Retinal pigment epithelial cell (primary cell): ENCODE data around the gene OR4K14.
"Not testable (repeated sequence)": the region's sequence is repeated elsewhere in the genome, so short reads cannot be mapped to it uniquely, and the experiment has no call there.

Source experiments
- DNase-seq: peaks from one replicate; pipeline ENCODE4 v3.0.0-alpha.2; 2010; ENCODE audit warnings: low read depth
- H3K4me3 ChIP-seq: 2 replicates; pipeline ENCODE4 v1.5.1; 2011; ENCODE audit warnings: mild to moderate bottlenecking, low read length, control low read depth, moderate library complexity
- TF ChIP-seq, protein P1 (sequence below): conservative IDR thresholded peaks from 2 replicates; pipeline ENCODE4 v1.5.1; 2011; ENCODE audit warnings: low read depth, low read length, control low read depth, inconsistent platforms

OR4K14 gene

DNA sequence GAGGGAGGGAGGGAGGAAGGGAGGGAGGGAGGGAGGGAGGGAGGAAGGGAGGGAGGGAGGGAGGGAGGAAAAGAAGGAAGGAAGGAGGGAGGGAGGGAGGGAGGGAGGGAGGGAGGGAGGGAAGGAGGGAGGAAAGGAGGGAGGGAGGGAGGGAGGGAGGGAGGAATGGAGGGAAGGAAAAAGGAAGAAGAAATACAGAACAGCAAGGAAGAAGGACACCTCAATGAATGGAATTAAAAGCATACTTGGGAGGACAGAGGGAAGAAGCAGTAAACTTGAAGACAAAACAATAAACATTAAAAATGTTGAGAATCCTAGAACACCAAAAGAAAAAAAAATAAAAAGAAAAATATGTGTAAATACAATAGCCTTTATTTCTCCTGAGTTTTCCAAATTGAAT lies 11.0 kb downstream of the OR4K14 start:
- DNase-seq, result no peak

DNA sequence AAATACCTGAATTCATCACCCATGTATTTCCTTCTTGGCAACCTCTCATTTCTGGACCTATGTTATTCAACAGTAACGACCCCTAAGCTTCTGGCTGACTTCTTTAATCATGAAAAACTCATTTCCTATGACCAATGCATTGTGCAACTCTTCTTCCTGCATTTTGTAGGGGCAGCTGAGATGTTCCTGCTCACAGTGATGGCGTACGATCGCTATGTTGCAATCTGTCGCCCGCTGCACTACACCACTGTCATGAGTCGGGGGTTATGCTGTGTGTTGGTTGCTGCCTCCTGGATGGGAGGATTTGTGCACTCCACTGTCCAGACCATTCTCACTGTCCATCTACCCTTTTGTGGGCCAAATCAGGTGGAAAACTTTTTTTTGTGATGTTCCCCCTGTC lies 16.8 kb downstream of the OR4K14 start:
- TF ChIP-seq, protein P1, sequence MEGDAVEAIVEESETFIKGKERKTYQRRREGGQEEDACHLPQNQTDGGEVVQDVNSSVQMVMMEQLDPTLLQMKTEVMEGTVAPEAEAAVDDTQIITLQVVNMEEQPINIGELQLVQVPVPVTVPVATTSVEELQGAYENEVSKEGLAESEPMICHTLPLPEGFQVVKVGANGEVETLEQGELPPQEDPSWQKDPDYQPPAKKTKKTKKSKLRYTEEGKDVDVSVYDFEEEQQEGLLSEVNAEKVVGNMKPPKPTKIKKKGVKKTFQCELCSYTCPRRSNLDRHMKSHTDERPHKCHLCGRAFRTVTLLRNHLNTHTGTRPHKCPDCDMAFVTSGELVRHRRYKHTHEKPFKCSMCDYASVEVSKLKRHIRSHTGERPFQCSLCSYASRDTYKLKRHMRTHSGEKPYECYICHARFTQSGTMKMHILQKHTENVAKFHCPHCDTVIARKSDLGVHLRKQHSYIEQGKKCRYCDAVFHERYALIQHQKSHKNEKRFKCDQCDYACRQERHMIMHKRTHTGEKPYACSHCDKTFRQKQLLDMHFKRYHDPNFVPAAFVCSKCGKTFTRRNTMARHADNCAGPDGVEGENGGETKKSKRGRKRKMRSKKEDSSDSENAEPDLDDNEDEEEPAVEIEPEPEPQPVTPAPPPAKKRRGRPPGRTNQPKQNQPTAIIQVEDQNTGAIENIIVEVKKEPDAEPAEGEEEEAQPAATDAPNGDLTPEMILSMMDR, result no peak
- DNase-seq, result no peak
- no peak overlapping the region for H3K4me3 ChIP-seq

More for the DNA sequence above, 11.0 kb downstream of the OR4K14 start:
- H3K4me3 ChIP-seq, result no peak overlapping the region
- TF ChIP-seq, protein P1, result no peak

DNA sequence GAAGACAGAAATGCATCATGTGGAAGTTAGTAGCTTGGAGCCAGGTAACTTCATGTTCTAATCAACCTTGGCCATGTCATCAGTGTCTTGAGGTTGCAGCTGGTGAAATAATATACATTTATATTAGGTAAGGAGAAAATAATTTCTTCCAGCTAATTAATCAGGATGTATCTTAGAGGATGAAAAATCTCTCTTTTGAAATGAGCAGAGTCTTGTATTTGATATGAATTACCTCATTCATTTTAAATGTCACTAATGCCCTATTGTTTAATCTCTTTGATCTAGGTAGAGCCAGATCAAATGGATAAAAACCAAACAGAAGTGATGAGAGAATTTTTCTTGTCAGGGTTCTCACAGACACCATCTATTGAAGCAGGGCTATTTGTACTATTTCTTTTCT lies 17.2 kb downstream of the OR4K14 start, which contains the start of gene OR4Q2:
TSS of gene OR4Q2 (plus strand) at position 301 of the 400 bp plus-strand sequence.
- TF ChIP-seq, protein P1, result no peak
- DNase-seq, result no peak
- H3K4me3 ChIP-seq, result no peak within 1 kb of the TSS

DNA sequence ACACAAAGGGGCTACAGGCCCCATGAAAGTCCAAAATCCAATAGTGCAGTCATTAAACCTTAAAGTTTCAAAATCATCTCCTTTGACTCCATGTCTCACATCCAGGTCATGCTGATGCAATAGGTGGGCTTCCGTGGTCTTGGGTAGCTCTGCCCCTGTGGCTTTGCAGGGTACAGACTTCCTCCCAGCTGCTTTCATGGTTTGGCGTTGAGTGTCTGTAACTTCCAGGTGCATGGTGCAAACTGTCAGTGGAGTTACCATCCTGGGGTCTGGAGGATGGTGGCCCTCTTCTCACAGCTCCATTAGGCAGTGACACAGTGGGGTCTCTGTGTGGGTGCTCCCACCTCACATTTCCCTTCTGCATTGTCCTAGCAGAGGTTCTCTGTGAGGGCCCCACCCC lies 25.7 kb downstream of the OR4K14 start:
- DNase-seq, result no peak
- H3K4me3 ChIP-seq, result no peak overlapping the region
- TF ChIP-seq, protein P1, result no peak

DNA sequence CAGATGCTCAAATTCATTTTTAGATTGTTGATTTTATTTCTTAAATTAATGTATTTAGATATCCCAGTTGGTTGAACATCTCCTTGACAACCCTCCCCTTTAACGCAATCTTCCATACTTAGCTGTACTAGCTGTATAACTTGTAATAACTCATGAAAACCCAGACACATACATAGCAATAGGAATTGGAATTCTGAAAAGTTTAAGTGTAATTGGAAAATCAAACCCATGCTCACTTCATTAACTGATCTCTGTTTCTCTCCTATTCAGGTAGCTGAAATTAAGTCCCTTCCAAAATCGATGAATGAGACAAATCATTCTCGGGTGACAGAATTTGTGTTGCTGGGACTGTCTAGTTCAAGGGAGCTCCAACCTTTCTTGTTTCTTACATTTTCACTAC lies 43.8 kb downstream of the OR4K14 start, which contains the start of gene OR4K15:
TSS of gene OR4K15 (plus strand) at position 301 of the 400 bp plus-strand sequence. CDS start at position 301, 0 bp downstream.
- H3K4me3 ChIP-seq, result no peak within 1 kb of the TSS
- DNase-seq, result no peak
- TF ChIP-seq, protein P1, result no peak

DNA sequence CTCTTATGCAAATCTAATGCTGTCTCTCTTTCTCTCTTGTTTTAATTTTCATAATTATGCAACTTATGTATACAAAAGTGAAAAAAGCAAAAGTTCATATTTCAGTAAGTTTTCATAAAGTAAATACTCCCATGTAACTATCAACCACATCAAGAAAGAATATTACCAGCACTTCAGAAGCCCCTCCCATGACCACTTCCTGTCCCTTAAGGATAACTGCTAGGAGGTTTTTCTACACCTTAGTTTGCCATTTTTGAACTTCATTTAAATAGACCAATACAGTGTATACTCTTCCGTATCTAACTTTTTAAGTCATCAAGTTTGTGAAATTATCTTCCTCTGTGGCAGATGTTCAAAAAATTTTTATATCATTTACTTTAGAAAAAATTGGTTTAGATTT lies 44.3 kb downstream of the OR4K14 start:
- TF ChIP-seq, protein P1, result no peak
- H3K4me3 ChIP-seq, result no peak overlapping the region
- DNase-seq, result no peak

DNA sequence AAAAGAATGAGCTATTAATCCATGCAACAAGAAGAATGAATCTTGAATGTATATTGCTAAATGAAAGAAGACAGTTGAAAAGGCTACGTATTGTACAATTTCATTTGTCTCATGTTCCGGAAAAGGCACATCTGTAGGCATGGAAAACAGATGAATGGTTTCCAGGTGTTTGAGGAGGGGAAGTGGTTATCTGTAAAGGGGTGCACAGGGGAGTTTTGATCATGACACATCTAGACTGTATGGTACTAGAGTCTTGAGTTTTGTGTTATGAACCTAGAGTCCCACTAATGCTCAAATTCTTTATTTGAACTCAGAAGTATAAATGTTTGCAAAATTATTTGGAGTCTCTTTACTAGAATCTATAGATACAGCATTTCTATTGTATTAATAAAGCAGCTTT lies 49.4 kb downstream of the OR4K14 start:
- not testable (repeated sequence) for H3K4me3 ChIP-seq, DNase-seq
